ENCODE measurements around the gene WBP1L.
"Not testable (repeated sequence)": the region's sequence is repeated elsewhere in the genome, so short reads cannot be mapped to it uniquely, and the experiment has no call there.

- not testable (repeated sequence) for TF ChIP-seq POLR2A (IDR thresholded peaks at IDR 0.05; ENCODE audit: low read length); GATA1 (IDR thresholded peaks at IDR 0.05; ENCODE audit: low read depth, low read length)
These were observed 100.5 kb downstream of the WBP1L start for GRCh38 chr10:102844190-102844776.

Measured in erythroblast (primary cell).